Panc1 (cell line): Measurements from ENCODE around the gene DNASE1. TPM values are rescaled to one million over a fixed set of nuclear protein-coding genes. Genes with fewer than 3 reads are reported as not detected.

ENCODE experiments used
- ATAC-seq: fragments of 200-7000 bp; cut with Tn5 transposase; 2 replicates; pipeline ENCODE4 v1.9.1; 2020; ENCODE audit warnings: mild to moderate bottlenecking, moderate library complexity
- BruUV-seq: library from RNA; stranded (reverse); fragments of 400-500 nt; replicated peaks from 2 replicates; lab custom pipeline; 2021; lab: Mats Ljungman, UMichigan
- CTCF ChIA-PET: fragments of 300-600 bp; sonication (Branson Sonifier 250); formaldehyde crosslinking; loops from one replicate; lab custom pipeline; 2022; ENCODE audit warnings: antibody characterized with exemption; lab: Charles Lee
- POLR2A ChIA-PET: fragments of 300-600 bp; sonication (Branson Sonifier 250); formaldehyde crosslinking; loops from one replicate; lab custom pipeline; 2022; ENCODE audit warnings: antibody characterized with exemption; lab: Charles Lee
- DNase-seq: peaks from one replicate; pipeline ENCODE4 v3.0.0-alpha.2; 2010; ENCODE audit warnings: low read depth, low spot score
- H3K27ac ChIP-seq: 2 replicates; pipeline ENCODE4 v1.5.1; 2011; ENCODE audit warnings: mild to moderate bottlenecking, low read length, inconsistent platforms
- H3K27me3 ChIP-seq: fragments of 200-500 bp; sonication (Bioruptor generic); 2 replicates; pipeline ENCODE4 v1.6.0; 2014; ENCODE audit warnings: low read length, inconsistent platforms; ENCODE audit not compliant: control insufficient read depth, insufficient read depth
- H3K36me3 ChIP-seq: fragments of 200-500 bp; sonication (Bioruptor generic); 2 replicates; pipeline ENCODE4 v1.5.1; 2014; ENCODE audit warnings: inconsistent platforms, mild to moderate bottlenecking, low read length, moderate library complexity; ENCODE audit not compliant: control insufficient read depth, insufficient read depth
- H3K4me1 ChIP-seq: 2 replicates; pipeline ENCODE4 v1.5.1; 2011; ENCODE audit warnings: inconsistent platforms, mild to moderate bottlenecking, low read length, moderate library complexity; ENCODE audit not compliant: control insufficient read depth, insufficient read depth
- H3K4me3 ChIP-seq, 2 experiments: 2 replicates each; pipeline ENCODE4 v1.5.1; 2011 to 2012; ENCODE audit warnings: low read depth in 2 of 2, low read length in 2 of 2, mild to moderate bottlenecking in 2 of 2, inconsistent platforms in 1 of 2, moderate library complexity in 1 of 2
- H3K9me3 ChIP-seq: fragments of 200-500 bp; sonication (Bioruptor generic); 2 replicates; pipeline ENCODE4 v1.5.1; 2014; ENCODE audit warnings: low read depth, mild to moderate bottlenecking, inconsistent platforms, low read length, moderate library complexity; ENCODE audit not compliant: control insufficient read depth, insufficient read depth
- CTCF ChIP-seq: fragments of 450-650 bp; IDR thresholded peaks from 2 replicates; pipeline ENCODE4 v1.5.1; 2017; ENCODE audit warnings: mild to moderate bottlenecking
- POLR2AphosphoS5 ChIP-seq: IDR thresholded peaks from 2 replicates; pipeline ENCODE4 v1.6.1; 2012; ENCODE audit warnings: mild to moderate bottlenecking, low read depth, low read length, moderate library complexity
- REST ChIP-seq, 2 experiments: IDR thresholded peaks; 2 replicates each; pipeline ENCODE4 v1.6.1; 2011 to 2012; ENCODE audit warnings: low read depth in 2 of 2, control low read depth in 1 of 2, low read length in 1 of 2, mild to moderate bottlenecking in 1 of 2, moderate library complexity in 1 of 2; ENCODE audit not compliant: insufficient read depth in 1 of 2
- SIN3A ChIP-seq: IDR thresholded peaks from 2 replicates; pipeline ENCODE4 v1.6.1; 2012; ENCODE audit warnings: low read depth, mild to moderate bottlenecking, low read length, moderate library complexity, borderline replicate concordance; ENCODE audit not compliant: insufficient read depth
- TCF7L2 ChIP-seq: IDR thresholded peaks from 2 replicates; pipeline ENCODE4 v1.6.1; 2011; ENCODE audit warnings: mild to moderate bottlenecking, low read depth, low read length, inconsistent platforms
- in situ Hi-C: cut with HindIII; loops from 2 replicates; pipeline ENCODE4 v1.10.0; 2016; ENCODE audit warnings: low sequenced_read_pairs, low pct_unique_long_range_greater_than_20kb
- intact Hi-C: fragments of 100-400 bp; cut with micrococcal nuclease; formaldehyde crosslinking; loops from one replicate; pipeline ENCODE4 v1.10.0; 2022; ENCODE audit not compliant: unreplicated experiment
- total RNA-seq: library from RNA; stranded (reverse); gene quantifications from one replicate; pipeline ENCODE4 v1.2.1, GENCODE V29; 2021; ENCODE audit not compliant: unreplicated experiment

Gene DNASE1
- total RNA-seq, 1 experiment from 2014 or later: 21.1 TPM

- Histone ChIP-seq H3K4me3 (no peak overlapping the region), H3K27ac (no peak overlapping the region), H3K27me3 (no peaks in the 10 kb centered on the region), H3K36me3 (no peaks in the 10 kb centered on the region), H3K4me1 (0 out of 2 replicates have a peak, but pooled peaks cover 6% of the 10 kb centered on the region), H3K9me3 (no peaks in the 10 kb centered on the region)
- DNase-seq (no peak), ATAC-seq (no peak)
- no TSS peak for BruUV-seq
- ChIA-PET CTCF (no interaction called here), POLR2A (no interaction called here)
- in situ Hi-C loops (no loop called here), intact Hi-C loops (no loop called here)
- TF ChIP-seq CTCF (no peak), TCF7L2 (no peak), SIN3A (no peak), REST (IDR thresholded peaks at IDR 0.05; ENCODE audit: insufficient read depth in 1 of 2, low read depth in 2 of 2, low read length in 1 of 2) (no peak), POLR2AphosphoS5 (no peak)
Observed at GRCh38 chr16:3687021-3687420, 32.5 kb downstream of the DNASE1 start.

GRCh38 chr16:3687792-3688191 lies 33.3 kb downstream of the DNASE1 start:
- intact Hi-C loops: no loop called here
- no peaks in the 10 kb centered on the region for H3K9me3 ChIP-seq
- no peak overlapping the region for H3K27ac ChIP-seq
- H3K36me3 ChIP-seq: no peaks in the 10 kb centered on the region
- no peak for TF ChIP-seq TCF7L2
- TF ChIP-seq CTCF: no peak
- TF ChIP-seq REST (IDR thresholded peaks at IDR 0.05; ENCODE audit: insufficient read depth in 1 of 2, low read depth in 2 of 2, low read length in 1 of 2): no peak
- TF ChIP-seq POLR2AphosphoS5: no peak
- TF ChIP-seq SIN3A: no peak
- 0 out of 2 replicates have a peak, but pooled peaks cover 6% of the 10 kb centered on the region for H3K4me1 ChIP-seq
- no TSS peak for BruUV-seq
- POLR2A ChIA-PET: no interaction called here
- no peak overlapping the region for H3K4me3 ChIP-seq
- no peak for ATAC-seq
- no peaks in the 10 kb centered on the region for H3K27me3 ChIP-seq
- CTCF ChIA-PET: no interaction called here
- no peak for DNase-seq
- in situ Hi-C loops: no loop called here
